Activated CD4-positive, alpha-beta T cell treated with anti-CD3 and anti-CD28 coated beads, Interleukin-2, amount 50 U/mL, for 24 hours (primary cell): ENCODE data around the gene ANKFY1.

Source experiments
- DNase-seq, 2 donors: peaks; one replicate each; pipeline ENCODE4 v3.0.0-alpha.2; 2020; ENCODE audit warnings: low read depth in 1 of 2, low spot score in 1 of 2

Gene ANKFY1

GRCh38 chr17:4179071-4179470 lies 84.7 kb downstream of the ANKFY1 start:
- no peak for DNase-seq

GRCh38 chr17:4178651-4179050 lies 85.1 kb downstream of the ANKFY1 start:
- no peak for DNase-seq

DNA sequence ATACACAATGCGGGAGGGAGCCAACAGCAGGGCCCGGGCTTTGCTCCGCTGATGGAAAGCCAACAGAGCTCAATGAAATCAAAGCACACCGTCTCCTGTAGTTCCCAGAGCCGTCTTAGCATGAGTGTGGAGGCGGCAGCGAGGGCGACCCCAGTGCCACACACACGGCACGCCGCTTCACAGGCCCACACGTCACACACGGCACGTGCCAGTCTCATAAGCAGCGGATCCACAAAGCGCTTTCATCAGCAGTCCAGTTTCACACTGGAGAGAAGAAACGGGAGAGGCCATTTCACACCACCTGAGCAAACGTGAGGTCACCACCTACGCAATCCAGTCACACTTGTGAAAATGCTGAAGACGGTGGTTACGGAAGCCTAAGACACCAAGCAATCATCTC lies 86.0 kb downstream of the ANKFY1 start:
- no peak for DNase-seq

DNA sequence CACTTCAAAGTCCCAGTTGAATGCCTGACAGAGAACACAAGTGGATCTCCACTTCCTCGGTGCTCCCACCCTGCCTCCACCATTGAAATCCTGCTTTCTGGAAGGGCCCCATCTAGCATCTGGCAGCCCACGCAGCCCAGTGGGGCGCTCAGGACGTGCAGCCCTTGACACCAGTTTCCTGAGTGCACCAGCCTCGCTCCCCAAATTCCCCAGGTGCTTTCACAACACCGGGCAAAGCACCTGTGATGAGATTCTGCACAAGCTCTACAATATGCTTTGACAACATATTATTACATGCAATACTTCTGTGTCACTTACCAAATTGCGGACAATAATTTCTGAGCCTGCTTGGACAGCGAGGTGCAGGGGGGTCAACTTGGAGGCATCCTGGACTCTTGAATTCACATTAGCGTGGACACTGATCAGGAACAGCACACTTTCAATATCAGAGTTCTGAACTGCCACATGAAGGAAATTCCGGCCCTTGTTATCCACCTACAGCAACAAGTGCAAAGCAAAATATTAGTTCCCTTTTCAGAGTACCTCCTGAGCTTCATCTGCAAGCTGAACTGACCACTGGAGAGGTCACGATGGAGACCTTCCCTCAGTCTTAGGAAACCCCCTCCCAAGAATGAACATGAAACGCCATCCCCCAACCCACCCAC lies 86.8 kb downstream of the ANKFY1 start:
- DNase-seq = no peak

DNA sequence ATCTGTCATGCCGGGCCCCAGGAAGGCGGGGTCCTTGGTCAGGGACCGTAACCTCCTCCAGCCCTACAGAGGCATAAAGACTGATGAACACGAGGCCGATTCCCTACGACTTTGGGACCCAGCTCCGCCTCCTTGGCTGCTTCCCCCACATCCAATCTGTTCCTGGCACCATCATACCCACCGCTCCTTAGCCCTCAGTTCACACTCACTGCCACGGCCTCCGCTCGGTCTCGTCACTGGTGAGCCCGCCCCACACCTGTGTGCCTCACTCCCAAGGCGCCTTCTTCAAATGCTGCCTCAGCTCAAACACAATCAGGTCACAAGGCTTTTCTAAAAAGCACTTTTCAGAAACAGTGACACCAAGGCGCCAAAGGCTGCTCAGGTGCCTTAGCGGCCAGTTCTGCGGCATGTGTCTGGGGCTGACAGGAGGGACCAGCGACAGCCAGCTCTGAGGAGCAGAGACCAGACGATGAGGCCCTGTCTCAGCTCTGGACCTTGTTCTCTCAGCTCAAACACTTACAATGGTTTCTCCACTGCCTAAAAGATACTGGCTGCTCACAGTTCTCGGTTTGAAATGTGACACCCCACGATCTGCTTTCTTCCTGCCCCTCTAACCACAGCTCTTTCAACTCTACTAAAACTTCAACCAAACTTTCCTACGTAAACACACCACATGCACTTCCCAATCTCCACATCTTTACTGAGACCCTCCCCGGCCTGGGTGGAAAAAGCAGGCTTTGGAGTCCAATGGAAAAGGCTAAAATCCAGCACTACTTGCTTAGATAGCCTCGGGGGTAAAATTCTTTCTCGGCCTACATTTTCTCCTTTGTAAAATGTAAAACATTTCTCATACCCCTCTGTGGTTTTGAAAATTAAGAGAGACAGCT lies 87.6 kb downstream of the ANKFY1 start:
- DNase-seq = peak; percentile 8 to 21

GRCh38 chr17:4174556-4174955 lies 89.2 kb downstream of the ANKFY1 start:
- DNase-seq = no peak

DNA sequence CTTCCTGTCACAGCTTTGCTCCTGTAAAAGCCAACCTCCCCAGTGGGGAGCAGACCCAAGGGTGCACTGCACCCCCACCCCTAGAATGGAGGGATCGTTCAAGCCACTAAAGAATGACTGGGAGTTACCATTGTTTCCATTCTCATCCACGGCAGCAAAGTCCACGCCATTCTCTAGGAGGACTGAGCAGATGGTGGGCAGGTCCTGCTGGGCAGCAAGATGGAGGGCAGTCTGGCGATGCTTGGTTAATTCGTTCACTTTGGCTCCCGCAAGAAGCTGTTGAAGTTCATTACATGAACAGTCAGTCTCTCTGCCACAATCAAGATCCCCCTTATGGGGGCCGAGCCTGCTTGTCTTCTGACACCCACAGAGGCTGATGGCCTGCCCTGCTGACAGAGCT lies 90.0 kb downstream of the ANKFY1 start:
- DNase-seq = no peak

DNA sequence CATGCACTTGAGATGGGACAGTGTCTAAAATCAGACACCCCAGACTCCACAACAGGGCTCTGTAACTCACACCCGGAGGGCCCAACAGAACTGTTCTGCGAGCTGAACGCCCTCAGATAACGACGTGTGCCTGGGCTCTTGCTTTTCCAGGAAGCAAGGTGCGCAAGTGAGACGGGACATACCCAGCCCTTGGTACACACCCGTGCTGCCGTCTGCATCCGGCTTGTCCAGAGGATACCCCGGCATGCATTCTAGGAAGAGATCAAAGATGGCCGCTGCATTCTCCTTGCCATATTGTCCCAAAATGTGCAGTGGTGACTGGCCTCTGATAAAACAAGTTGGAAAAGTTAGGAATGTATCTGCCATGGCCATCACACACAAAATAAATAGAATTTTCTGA lies 91.4 kb downstream of the ANKFY1 start:
- no peak for DNase-seq

DNA sequence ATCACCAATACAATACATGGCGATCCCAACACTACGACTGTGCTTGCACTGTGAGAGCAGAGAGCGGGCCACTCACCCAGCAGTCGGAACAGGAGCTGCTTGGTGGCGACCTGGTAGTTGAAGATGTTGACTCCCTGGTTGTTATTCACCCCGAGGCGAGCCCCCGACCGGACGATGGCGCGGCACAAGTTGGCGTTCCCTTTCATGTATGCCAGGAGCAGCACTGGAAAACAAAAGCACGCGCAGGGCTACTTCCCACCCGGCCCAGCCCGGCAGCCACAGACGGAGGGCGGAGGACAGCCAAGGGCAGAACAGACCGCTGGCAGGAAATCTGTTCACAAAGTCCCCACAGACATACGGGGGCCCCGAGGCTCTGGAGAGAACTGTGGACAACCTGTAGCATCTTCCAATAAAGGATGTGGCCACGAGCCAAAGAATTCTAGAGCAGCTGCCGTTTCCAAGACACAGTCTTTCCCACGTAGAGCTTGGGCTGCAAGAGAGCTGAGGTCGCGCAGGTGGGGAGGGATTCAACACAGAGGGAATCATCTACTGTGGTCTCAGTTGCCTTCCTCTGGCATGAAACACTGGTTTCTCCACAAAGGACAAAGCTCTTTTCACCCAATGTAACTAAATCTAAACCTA lies 93.0 kb downstream of the ANKFY1 start:
- no peak for DNase-seq

- no peak for DNase-seq
Observed at GRCh38 chr17:4167786-4168185, 96.0 kb downstream of the ANKFY1 start.

DNA sequence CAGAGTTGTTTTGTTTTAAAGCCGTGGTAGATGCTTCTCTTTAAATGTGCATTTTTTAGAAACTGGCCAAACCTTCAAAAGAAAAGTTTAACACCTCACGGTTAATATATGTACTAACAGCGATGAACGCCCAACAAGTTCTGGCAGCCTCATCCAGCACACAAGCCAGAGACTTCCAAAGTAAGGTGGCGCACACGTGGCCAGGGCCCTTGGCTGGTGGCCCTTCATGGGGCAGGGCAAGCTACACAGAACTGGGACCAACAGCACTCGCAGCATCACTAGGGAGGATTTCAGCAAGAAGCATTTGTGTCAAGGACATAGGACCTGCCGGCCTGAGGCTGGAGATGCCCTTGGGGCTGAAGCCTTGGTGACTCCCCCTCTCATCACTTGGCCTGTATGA lies 97.4 kb downstream of the ANKFY1 start:
- DNase-seq = no peak

- DNase-seq = no peak
Observed at GRCh38 chr17:4165301-4166010, 98.3 kb downstream of the ANKFY1 start.

DNA sequence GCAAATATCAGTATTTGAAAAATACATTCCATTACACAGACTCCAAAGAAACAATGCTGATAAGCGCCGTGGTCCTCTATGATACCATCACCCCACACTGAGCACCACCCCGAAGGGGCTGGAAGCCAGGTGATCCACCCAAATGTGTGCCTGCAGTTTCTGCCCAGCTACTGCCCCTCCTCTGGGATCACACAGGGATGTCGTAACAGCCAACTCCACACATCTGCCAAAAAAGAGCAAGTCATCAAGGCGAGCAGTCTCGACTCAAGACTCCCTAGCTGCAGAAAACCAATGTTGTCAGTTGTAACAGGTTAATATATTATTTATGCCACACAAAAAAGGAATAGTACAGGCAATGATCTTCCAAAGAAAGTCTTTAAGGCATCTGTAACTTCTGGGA lies 99.8 kb downstream of the ANKFY1 start:
- no peak for DNase-seq

GRCh38 chr17:4162775-4163466 lies 100.9 kb downstream of the ANKFY1 start:
- DNase-seq = no peak

DNA sequence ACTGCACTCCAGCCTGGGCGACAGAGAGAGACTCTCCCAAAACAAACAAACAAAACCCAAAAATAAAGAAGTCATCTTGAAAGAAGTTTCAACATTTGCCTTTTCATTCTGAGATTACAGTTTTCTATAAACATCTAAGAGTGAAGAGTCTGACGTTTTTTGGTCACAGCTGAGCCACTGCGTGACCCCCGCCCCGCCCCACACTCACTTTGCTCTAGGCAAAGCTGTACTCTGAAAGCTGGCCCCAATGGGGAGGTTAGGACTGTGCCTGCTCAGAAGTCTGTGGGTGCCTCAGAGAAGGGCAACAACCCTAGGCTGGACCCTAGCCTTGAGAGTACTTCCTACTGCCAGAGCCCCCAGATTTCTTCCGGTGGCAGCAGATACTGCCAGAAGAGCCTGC lies 101.5 kb downstream of the ANKFY1 start:
- no peak for DNase-seq

DNA sequence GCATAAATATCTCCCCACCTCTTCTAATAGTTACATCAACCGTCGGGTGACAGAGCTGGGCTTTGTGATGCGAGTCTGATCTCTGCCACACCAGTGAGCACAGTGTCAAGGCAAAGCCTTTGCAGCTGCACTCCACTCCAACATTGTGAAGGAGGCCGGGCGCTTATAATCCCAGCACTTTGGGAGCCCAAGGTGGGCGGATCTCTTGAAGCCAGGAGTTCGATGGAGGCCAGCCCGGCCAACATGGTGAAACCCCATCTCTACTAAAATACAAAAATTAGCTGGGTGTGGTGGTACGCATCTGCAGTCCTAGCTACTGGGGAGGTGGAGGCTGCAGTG lies 101.8 kb downstream of the ANKFY1 start:
- DNase-seq = no peak

DNA sequence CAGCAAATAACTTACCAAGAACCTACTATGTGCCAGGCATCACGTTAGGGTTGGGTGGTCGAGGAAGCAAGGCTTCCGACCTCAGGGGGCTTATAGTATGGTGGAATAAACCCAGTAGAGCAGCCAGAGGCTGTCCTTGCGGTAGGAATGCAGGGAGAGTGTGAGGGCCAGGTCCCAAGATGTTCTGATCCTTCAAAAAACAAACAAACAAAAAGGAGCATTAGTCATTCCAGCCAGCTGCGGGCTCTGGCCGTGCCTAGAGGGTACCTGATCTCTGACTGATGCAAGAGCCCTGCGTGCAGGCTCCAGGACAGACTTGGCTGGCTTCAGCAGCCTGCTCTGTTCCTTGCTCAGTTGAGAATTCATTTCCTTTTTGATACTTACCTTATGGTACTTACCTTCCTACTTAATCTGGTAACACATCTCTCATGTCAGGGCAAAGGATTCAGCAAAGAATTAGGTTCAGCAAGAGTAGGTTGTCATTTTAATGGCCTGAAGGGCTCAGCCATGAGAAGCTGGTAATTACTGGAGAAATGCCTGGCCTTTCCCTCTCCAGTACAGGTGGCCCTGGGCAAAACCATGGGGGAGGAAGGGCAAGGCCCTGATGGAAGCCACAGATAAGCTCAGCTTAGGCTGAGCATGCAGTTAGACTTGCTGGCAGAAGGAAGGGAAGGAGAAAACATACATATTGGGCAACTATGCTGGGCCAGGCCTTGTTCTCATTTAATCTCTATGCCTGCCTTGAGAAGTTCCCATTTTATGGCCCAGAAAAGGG lies 102.4 kb downstream of the ANKFY1 start:
- DNase-seq = no peak

GRCh38 chr17:4160294-4160859 lies 103.4 kb downstream of the ANKFY1 start:
- no peak for DNase-seq

- DNase-seq = no peak
Observed at GRCh38 chr17:4159761-4160160, 104.0 kb downstream of the ANKFY1 start.
